H1 (cell line): Measurements from ENCODE around the gene ZFAND6. TPM values are rescaled to one million over a fixed set of nuclear protein-coding genes. Genes with fewer than 3 reads are reported as not detected.

Source experiments
- CTCF ChIA-PET: fragments of 300-600 bp; sonication (Branson Sonifier 250); formaldehyde crosslinking; loops from one replicate; lab custom pipeline; 2021; ENCODE audit not compliant: partially characterized antibody; lab: Charles Lee
- POLR2A ChIA-PET: fragments of 300-600 bp; sonication (Branson Sonifier 250); formaldehyde crosslinking; loops from one replicate; lab custom pipeline; 2021; ENCODE audit warnings: inconsistent platforms; ENCODE audit not compliant: partially characterized antibody; lab: Charles Lee
- DNase-seq, 2 experiments: peaks; one replicate each; pipeline versions ENCODE4 v3.0.0 to v3.0.0-alpha.2; 2010 to 2022; ENCODE audit warnings: low spot score in 2 of 2, low read depth in 1 of 2, mixed read lengths in 1 of 2
- FAIRE-seq: peaks from 2 replicates; lab custom pipeline; 2011; peaks lifted over from hg19 to GRCh38; lab: Jason Lieb, UNC
- H2AFZ ChIP-seq: 2 replicates; pipeline ENCODE4 v1.8.1; 2012; ENCODE audit warnings: low read length, inconsistent platforms
- H2AK5ac ChIP-seq: 2 replicates; pipeline ENCODE4 v1.6.1; 2013; ENCODE audit warnings: low read depth, low read length
- H2BK120ac ChIP-seq: replicated peaks from 2 replicates; pipeline ENCODE3; 2013; ENCODE audit warnings: low read depth, low read length, inconsistent platforms
- H2BK12ac ChIP-seq: 2 replicates; pipeline ENCODE4 v1.6.1; 2013; ENCODE audit warnings: low read depth, low read length
- H2BK15ac ChIP-seq: 2 replicates; pipeline ENCODE4 v1.6.1; 2013; ENCODE audit warnings: low read length
- H2BK20ac ChIP-seq: 2 replicates; pipeline ENCODE4 v1.6.1; 2013; ENCODE audit warnings: low read length
- H2BK5ac ChIP-seq: 2 replicates; pipeline ENCODE4 v1.6.1; 2013; ENCODE audit warnings: low read depth, low read length
- H3K14ac ChIP-seq: 2 replicates; pipeline ENCODE4 v1.6.1; 2013; ENCODE audit warnings: inconsistent platforms; ENCODE audit not compliant: insufficient read length
- H3K18ac ChIP-seq: 2 replicates; pipeline ENCODE4 v1.6.1; 2013; ENCODE audit warnings: low read length; ENCODE audit errors: extremely low read depth
- H3K23ac ChIP-seq: 2 replicates; pipeline ENCODE4 v1.6.1; 2013; ENCODE audit warnings: inconsistent platforms; ENCODE audit not compliant: insufficient read length
- H3K23me2 ChIP-seq: 2 replicates; pipeline ENCODE4 v1.6.1; 2013; ENCODE audit warnings: low read depth, low read length
- H3K27ac ChIP-seq: 2 replicates; pipeline ENCODE4 v1.6.1; 2011; ENCODE audit warnings: low read depth, low read length, inconsistent platforms
- H3K27me3 ChIP-seq, 4 experiments: replicated peaks in 1 of 4; 1 replicate in 1 of 4; 2 replicates in 3 of 4; pipeline versions ENCODE4 v1.6.1 to v1.8.1; 2011 to 2013; ENCODE audit warnings: low read length in 3 of 4, mild to moderate bottlenecking in 3 of 4, inconsistent platforms in 2 of 4, mixed read lengths in 2 of 4, moderate library complexity in 1 of 4; ENCODE audit not compliant: control insufficient read depth in 3 of 4, insufficient read depth in 3 of 4; ENCODE audit errors: extremely low read depth in 1 of 4
- H3K36me3 ChIP-seq, 4 experiments: 2 replicates each; pipeline versions ENCODE4 v1.6.1 to v1.8.1; 2011 to 2013; ENCODE audit warnings: mild to moderate bottlenecking in 4 of 4, low read length in 3 of 4, moderate library complexity in 2 of 4, control low read depth in 1 of 4, inconsistent platforms in 1 of 4; ENCODE audit not compliant: insufficient read depth in 4 of 4, control insufficient read depth in 2 of 4
- H3K4ac ChIP-seq: replicated peaks from 2 replicates; pipeline ENCODE3; 2013; ENCODE audit warnings: low read length, low read depth, mixed read lengths, inconsistent platforms; ENCODE audit not compliant: insufficient read length
- H3K4me1 ChIP-seq, 4 experiments: replicated peaks in 1 of 4; 1 replicate in 1 of 4; 2 replicates in 3 of 4; pipeline versions ENCODE4 v1.6.1 to v1.8.1; 2011 to 2013; ENCODE audit warnings: low read length in 3 of 4, inconsistent platforms in 2 of 4, mixed read lengths in 1 of 4; ENCODE audit not compliant: insufficient read depth in 4 of 4, control insufficient read depth in 3 of 4
- H3K4me2 ChIP-seq, 2 experiments: 2 replicates each; pipeline versions ENCODE4 v1.6.1 to v1.8.1; 2011 to 2013; ENCODE audit warnings: low read depth in 2 of 2, low read length in 2 of 2, control low read depth in 1 of 2, inconsistent platforms in 1 of 2, mild to moderate bottlenecking in 1 of 2; ENCODE audit not compliant: insufficient read depth in 1 of 2
- H3K4me3 ChIP-seq, 4 experiments: fragments of 200-600, 300-600 bp in 1 of 4; sonication (generic), shearing (Covaris generic), sonication (Bioruptor Twin) in 1 of 4; 2 replicates each; pipeline versions ENCODE4 v1.5.1 to v1.8.1; 2011 to 2016; ENCODE audit warnings: low read length in 4 of 4, low read depth in 3 of 4, control low read depth in 2 of 4, inconsistent platforms in 2 of 4, mild to moderate bottlenecking in 2 of 4, mixed read lengths in 1 of 4, moderate library complexity in 1 of 4; ENCODE audit not compliant: insufficient read depth in 2 of 4; ENCODE audit errors: extremely low read depth in 1 of 4
- H3K56ac ChIP-seq: replicated peaks from 2 replicates; pipeline ENCODE3; 2013; ENCODE audit warnings: low read depth, mild to moderate bottlenecking, mixed read lengths, low read length, inconsistent platforms; ENCODE audit not compliant: insufficient read length
- H3K79me1 ChIP-seq: 2 replicates; pipeline ENCODE4 v1.6.1; 2013; ENCODE audit warnings: low read depth, low read length, control low read depth
- H3K79me2 ChIP-seq, 2 experiments: 2 replicates each; pipeline versions ENCODE4 v1.6.1 to v1.8.1; 2012 to 2013; ENCODE audit warnings: low read length in 2 of 2, mild to moderate bottlenecking in 2 of 2, inconsistent platforms in 1 of 2; ENCODE audit not compliant: insufficient read depth in 2 of 2, control insufficient read depth in 1 of 2
- H3K9ac ChIP-seq, 4 experiments: replicated peaks in 1 of 4; 1 replicate in 1 of 4; 2 replicates in 3 of 4; pipeline versions ENCODE4 v1.6.1 to v1.8.1; 2011 to 2013; ENCODE audit warnings: low read depth in 3 of 4, low read length in 3 of 4, control low read depth in 2 of 4, mild to moderate bottlenecking in 2 of 4, moderate library complexity in 2 of 4, inconsistent platforms in 1 of 4; ENCODE audit errors: extremely low read depth in 1 of 4
- H3K9me3 ChIP-seq, 2 experiments: 2 replicates each; pipeline versions ENCODE4 v1.6.1 to v1.8.1; 2012 to 2013; ENCODE audit warnings: mild to moderate bottlenecking in 2 of 2, moderate library complexity in 2 of 2, control low read depth in 1 of 2, inconsistent platforms in 1 of 2, low read depth in 1 of 2, low read length in 1 of 2, mixed read lengths in 1 of 2; ENCODE audit not compliant: insufficient read depth in 2 of 2
- H4K20me1 ChIP-seq, 2 experiments: replicated peaks in 1 of 2; 2 replicates each; pipeline versions ENCODE3 to v1.8.1; 2011 to 2013; ENCODE audit warnings: inconsistent platforms in 2 of 2, low read length in 2 of 2, mild to moderate bottlenecking in 1 of 2; ENCODE audit not compliant: insufficient read depth in 2 of 2, control insufficient read depth in 1 of 2
- H4K5ac ChIP-seq: 2 replicates; pipeline ENCODE4 v1.6.1; 2013; ENCODE audit warnings: low read length, low read depth, mixed read lengths, inconsistent platforms; ENCODE audit not compliant: insufficient read length
- H4K8ac ChIP-seq: 2 replicates; pipeline ENCODE4 v1.8.0; 2013; ENCODE audit warnings: mild to moderate bottlenecking, moderate library complexity, low read length, inconsistent platforms; ENCODE audit not compliant: insufficient read depth; ENCODE audit errors: extremely low read depth
- H4K91ac ChIP-seq: replicated peaks from 2 replicates; pipeline ENCODE3; 2013; ENCODE audit warnings: low read length, mixed read lengths, inconsistent platforms; ENCODE audit not compliant: insufficient read length
- CHD2 ChIP-seq: IDR thresholded peaks from 2 replicates; pipeline ENCODE4 v1.6.1; 2012; ENCODE audit warnings: low read length, improper control_type of control experiment
- CTBP2 ChIP-seq: IDR thresholded peaks from 2 replicates; pipeline ENCODE4 v1.7.0; 2011; ENCODE audit warnings: borderline replicate concordance, mild to moderate bottlenecking, moderate library complexity, mixed read lengths, low read length; ENCODE audit not compliant: insufficient read depth, insufficient read length
- E2F6 ChIP-seq: IDR thresholded peaks from 2 replicates; pipeline ENCODE4 v1.6.1; 2012; ENCODE audit warnings: inconsistent platforms
- FOSL1 ChIP-seq: IDR thresholded peaks from 2 replicates; pipeline ENCODE4 v1.6.1; 2011; ENCODE audit warnings: mild to moderate bottlenecking, low read depth, low read length, moderate library complexity; ENCODE audit not compliant: insufficient read depth
- JUN ChIP-seq: IDR thresholded peaks from 2 replicates; pipeline ENCODE4 v1.6.1; 2011; ENCODE audit warnings: low read depth, mild to moderate bottlenecking, improper control_type of control experiment, low read length
- JUND ChIP-seq: IDR thresholded peaks from 2 replicates; pipeline ENCODE4 v1.6.1; 2011; ENCODE audit warnings: mild to moderate bottlenecking, improper control_type of control experiment, low read length
- MAX ChIP-seq: IDR thresholded peaks from 2 replicates; pipeline ENCODE4 v1.6.1; 2012; ENCODE audit warnings: inconsistent platforms
- NANOG ChIP-seq: IDR thresholded peaks from 2 replicates; pipeline ENCODE4 v1.6.1; 2011; ENCODE audit warnings: low read length, low read depth, mild to moderate bottlenecking, inconsistent platforms; ENCODE audit not compliant: insufficient read depth, poor library complexity, severe bottlenecking
- SP1 ChIP-seq: IDR thresholded peaks from 2 replicates; pipeline ENCODE4 v1.6.1; 2011; ENCODE audit warnings: low read depth, low read length
- USF2 ChIP-seq: IDR thresholded peaks from 2 replicates; pipeline ENCODE4 v1.6.1; 2011; ENCODE audit warnings: low read length, improper control_type of control experiment
- ZNF274 ChIP-seq: IDR thresholded peaks from 2 replicates; pipeline ENCODE4 v1.7.0; 2012; ENCODE audit warnings: low read length, borderline replicate concordance; ENCODE audit errors: extremely low read depth
- WGBS, 2 experiments: shearing (Covaris generic) in 1 of 2; methylation state at CpG; one replicate each; pipeline versions ENCODE4 v1.1.6 to v1.1.7; 2013 to 2015; ENCODE audit warnings: low lambda C conversion rate in 2 of 2, mixed read lengths in 2 of 2, inconsistent platforms in 1 of 2, low coverage in 1 of 2, missing lambda C conversion rate in 1 of 2; ENCODE audit not compliant: insufficient replicate concordance in 2 of 2, insufficient coverage in 1 of 2, insufficient read length in 1 of 2; ENCODE audit errors: extremely low coverage in 1 of 2, missing lambda C conversion rate in 1 of 2; 5-methylcytosine and 5-hydroxymethylcytosine counted together
- polyA plus RNA-seq, 7 experiments: library from polyadenylated mRNA; depleted of rRNA in 3 of 7; stranded (reverse) in 5 of 7; unstranded in 2 of 7; fragments of >200 nt in 5 of 7; fragments of 200-250 nt in 2 of 7; gene quantifications; 1 replicate in 5 of 7; 2 replicates in 1 of 7; 4 replicates in 1 of 7; pipeline versions ENCODE4 v1.2.1 to v1.2.3, GENCODE V29; 2011 to 2013; ENCODE audit warnings: missing spikeins in 2 of 7, mixed read lengths in 2 of 7
- total RNA-seq: library from RNA; stranded (reverse); fragmentation: NEBNext Ultra II Directional; extraction: Animal tissue kit (Norgen Biotek cat#: 25700); gene quantifications from 2 replicates; pipeline ENCODE4 v1.2.1, GENCODE V29; 2021

The ZFAND6 gene
- total and polyA plus RNA-seq, 2 of the 8 experiments (the other 6 are each of a cell fraction or from before 2014, with no cell fraction given): 136 to 237 TPM

GRCh38 chr15:80154336-80154735, 94.9 kb downstream of the ZFAND6 start:
- no peak overlapping the region for H2BK5ac ChIP-seq
- no peak overlapping the region for H2BK15ac ChIP-seq
- ChIA-PET POLR2A (interaction anchor here (0.6 to 1.5 kb wide), 7 partner anchors 13 to 357 kb away, joined by 3 to 6 read pairs (median 4); partner anchors contain the start of gene ZFAND6), CTCF (interaction anchor here (1.0 to 1.6 kb wide), 5 partner anchors 18 to 155 kb away, joined by 3 to 5 read pairs (median 3); no protein-coding TSS in a partner anchor)
- no peaks in the 10 kb centered on the region; a peak in 1 of 8 replicates for H3K36me3 ChIP-seq
- peaks cover 9% of the 10 kb centered on the region for H3K23me2 ChIP-seq
- peak overlapping the region in 1 of 4 experiments; percentile 83; a peak in 1 of 8 replicates for H3K4me3 ChIP-seq
- H3K27me3 ChIP-seq: peaks cover 0 to 2% (median 0%) of the 10 kb centered on the region in 4 experiments; a peak in 2 of 7 replicates
- no peak overlapping the region for H4K91ac ChIP-seq
- no peak overlapping the region for H2BK20ac ChIP-seq
- no peak overlapping the region for H3K18ac ChIP-seq
- no peak overlapping the region for H3K27ac ChIP-seq
- no peak overlapping the region for H3K23ac ChIP-seq
- H3K4me1 ChIP-seq: peaks cover 0 to 12% (median 2%) of the 10 kb centered on the region in 4 experiments; a peak in 3 of 7 replicates
- no peak overlapping the region for H4K5ac ChIP-seq
- no peaks in the 10 kb centered on the region for H3K9me3 ChIP-seq
- H4K8ac ChIP-seq: no peak overlapping the region
- H2AK5ac ChIP-seq: no peak overlapping the region
- FAIRE-seq (no peak), DNase-seq (no peak)
- H3K4ac ChIP-seq: no peak overlapping the region
- no peak overlapping the region; a peak in 1 of 4 replicates for H3K4me2 ChIP-seq
- peaks cover 0 to 3% of the 10 kb centered on the region in 2 experiments for H4K20me1 ChIP-seq
- H3K9ac ChIP-seq: no peak overlapping the region
- WGBS, 2 experiments: 84% methylated on average over 6 of the region's 6 CpGs; no CpG with 5 or more reads in 1 of the 2 experiments
- H2BK12ac ChIP-seq: no peak overlapping the region
- H2BK120ac ChIP-seq: no peak overlapping the region
- H2AFZ ChIP-seq: no peak overlapping the region
- H3K79me1 ChIP-seq: peaks cover 3% of the 10 kb centered on the region; the same call in 1 of the 2 replicates
- H3K79me2 ChIP-seq: no peaks in the 10 kb centered on the region
- no peak overlapping the region for H3K14ac ChIP-seq
- H3K56ac ChIP-seq: no peak overlapping the region
- no peak for TF ChIP-seq ZNF274
- no peak for TF ChIP-seq NANOG
- TF ChIP-seq MAX: no peak
- TF ChIP-seq FOSL1: no peak
- no peak for TF ChIP-seq CHD2
- TF ChIP-seq JUN: no peak
- no peak for TF ChIP-seq JUND
- TF ChIP-seq USF2: no peak
- no peak for TF ChIP-seq CTBP2
- no peak for TF ChIP-seq SP1
- TF ChIP-seq E2F6: no peak
